ENCODE measurements around the gene BRAT1.

BRAT1 gene

GRCh38 chr7:2559283-2559950, 4.1 kb upstream of the BRAT1 start:
- no peak for DNase-seq
- Histone ChIP-seq H3K27ac (peak overlapping the region; percentile 20), H3K4me3 (ENCODE audit: low read depth, low read length) (peak overlapping the region; percentile 73), H3K27me3 (replicated peaks) (no peaks in the 10 kb centered on the region), H3K36me3 (replicated peaks) (no peaks in the 10 kb centered on the region)
- in situ Hi-C loops (cut with HindIII; ENCODE audit: low pct_ligation_motif_present, low sequenced_read_pairs) = no loop called here
- TF ChIP-seq CTCF (IDR thresholded peaks at IDR 0.05; ENCODE audit: low read depth, low read length, missing control alignments) = no peak

DNA sequence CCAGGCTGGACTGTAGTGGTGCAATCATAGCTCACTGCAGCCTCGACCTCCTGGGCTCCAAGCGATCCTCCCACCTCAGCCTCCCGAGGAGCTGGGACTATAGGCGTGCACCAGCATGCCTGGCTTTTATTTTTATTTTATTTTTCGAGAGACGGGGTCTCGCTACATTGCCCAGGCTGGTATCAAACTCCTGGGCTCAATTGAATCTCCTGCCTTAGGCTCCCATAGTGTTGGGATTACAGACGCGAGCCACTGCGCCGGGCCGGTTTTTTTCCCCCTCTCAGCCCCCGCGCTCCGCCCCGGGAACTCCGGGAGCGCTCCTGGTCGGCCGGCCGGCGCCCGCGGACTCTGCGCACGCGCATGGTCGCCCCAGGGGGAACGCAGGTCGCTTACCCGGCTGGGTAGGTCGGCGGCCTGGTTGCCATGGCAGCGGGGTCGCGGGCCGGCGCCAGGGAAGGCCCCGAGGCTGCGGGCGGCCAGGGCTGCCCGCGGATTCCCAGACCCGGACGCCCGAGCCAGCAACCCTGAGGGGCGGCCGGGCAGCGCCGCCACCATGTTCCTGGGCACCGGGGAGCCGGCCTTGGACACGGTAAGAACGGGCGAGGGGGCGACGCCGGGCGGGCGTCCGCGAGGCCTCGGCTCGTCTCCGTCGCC, 3.4 kb upstream of the BRAT1 start, which contains the start of gene IQCE:
Gene IQCE (plus strand): TSS at position 351 of the 654 bp plus-strand sequence. CDS start 203 bp downstream, at position 554.
- Histone ChIP-seq H3K4me3 (ENCODE audit: low read depth, low read length) (peak within 1 kb of the TSS; percentile 73), H3K36me3 (replicated peaks) (no peaks in the 10 kb centered on the region), H3K27ac (peak within 1 kb of the TSS; percentile 20), H3K27me3 (replicated peaks) (no peaks in the 10 kb centered on the region)
- no peak for TF ChIP-seq CTCF (IDR thresholded peaks at IDR 0.05; ENCODE audit: low read depth, low read length, missing control alignments)
- in situ Hi-C loops (cut with HindIII; ENCODE audit: low pct_ligation_motif_present, low sequenced_read_pairs) = no loop called here
- DNase-seq = peak; percentile 75

- no peak overlapping the region for H3K27ac ChIP-seq
Measured at GRCh38 chr7:2554661-2555111, 638 bp downstream of the BRAT1 start.

DNA sequence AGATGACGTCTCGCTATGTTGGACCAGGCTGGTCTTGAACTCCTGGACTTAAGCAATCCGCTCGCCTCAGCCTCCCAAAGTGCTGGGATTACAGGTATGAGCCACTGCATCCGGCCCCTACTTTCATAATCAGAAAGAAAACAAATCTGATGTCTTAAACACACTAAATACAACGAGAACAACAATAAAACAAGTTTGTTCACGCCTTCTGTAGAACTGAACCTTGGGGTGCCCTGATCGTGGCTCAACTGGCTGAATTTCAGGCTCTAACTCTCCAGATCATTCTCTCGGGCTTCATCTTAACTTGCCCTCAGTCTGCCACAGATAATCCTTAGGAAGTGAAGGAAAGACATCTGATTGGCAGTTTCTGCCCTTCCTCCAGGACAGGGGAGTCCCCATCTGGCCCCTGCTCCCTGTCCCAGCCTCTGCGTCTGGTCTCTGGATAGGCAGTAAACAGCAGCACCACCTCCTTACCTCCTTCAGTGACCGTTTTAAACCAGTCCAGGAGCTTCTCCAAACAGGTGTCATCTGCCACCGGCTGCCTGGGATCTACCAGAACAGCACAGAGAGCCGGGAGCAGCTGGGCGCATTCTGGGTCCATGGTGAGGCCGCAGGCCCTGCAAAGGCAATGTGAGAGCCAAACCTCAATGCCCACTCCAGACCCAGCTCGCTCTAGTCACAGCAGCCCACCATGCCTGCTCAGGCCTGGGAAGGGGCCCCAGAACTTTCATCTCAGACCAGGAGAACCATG, 1.3 kb downstream of the BRAT1 start:
- no peak overlapping the region for H3K27ac ChIP-seq

More at GRCh38 chr7:2554661-2555111, 638 bp downstream of the BRAT1 start:
- TF ChIP-seq CTCF (IDR thresholded peaks at IDR 0.05; ENCODE audit: low read depth, low read length, missing control alignments) = no peak
- Histone ChIP-seq H3K27me3 (replicated peaks) (no peaks in the 10 kb centered on the region), H3K36me3 (replicated peaks) (no peaks in the 10 kb centered on the region), H3K4me3 (ENCODE audit: low read depth, low read length) (peak overlapping the region; percentile 72)
- in situ Hi-C loops (cut with HindIII; ENCODE audit: low pct_ligation_motif_present, low sequenced_read_pairs) = no loop called here
- DNase-seq = no peak

GRCh38 chr7:2553108-2553507, 2.2 kb downstream of the BRAT1 start:
- H3K27me3 ChIP-seq (replicated peaks) = no peaks in the 10 kb centered on the region
- DNase-seq = no peak
- H3K27ac ChIP-seq = no peak overlapping the region
- in situ Hi-C loops (cut with HindIII; ENCODE audit: low pct_ligation_motif_present, low sequenced_read_pairs) = no loop called here
- H3K36me3 ChIP-seq (replicated peaks) = peaks cover 4% of the 10 kb centered on the region
- no peak for TF ChIP-seq CTCF (IDR thresholded peaks at IDR 0.05; ENCODE audit: low read depth, low read length, missing control alignments)
- H3K4me3 ChIP-seq (ENCODE audit: low read depth, low read length) = no peak overlapping the region

More for the DNA sequence above, 1.3 kb downstream of the BRAT1 start:
- H3K4me3 ChIP-seq (ENCODE audit: low read depth, low read length) = no peak overlapping the region
- H3K36me3 ChIP-seq (replicated peaks) = no peaks in the 10 kb centered on the region
- DNase-seq = no peak
- TF ChIP-seq CTCF (IDR thresholded peaks at IDR 0.05; ENCODE audit: low read depth, low read length, missing control alignments) = no peak
- H3K27me3 ChIP-seq (replicated peaks) = no peaks in the 10 kb centered on the region
- in situ Hi-C loops (cut with HindIII; ENCODE audit: low pct_ligation_motif_present, low sequenced_read_pairs) = no loop called here

Data from brain microvascular endothelial cell (primary cell).